ENCODE results near the gene FBXL17.
A peak's percentile ranks its signal among the peaks of the same experiment; 100 is the strongest.

FBXL17 gene

DNA sequence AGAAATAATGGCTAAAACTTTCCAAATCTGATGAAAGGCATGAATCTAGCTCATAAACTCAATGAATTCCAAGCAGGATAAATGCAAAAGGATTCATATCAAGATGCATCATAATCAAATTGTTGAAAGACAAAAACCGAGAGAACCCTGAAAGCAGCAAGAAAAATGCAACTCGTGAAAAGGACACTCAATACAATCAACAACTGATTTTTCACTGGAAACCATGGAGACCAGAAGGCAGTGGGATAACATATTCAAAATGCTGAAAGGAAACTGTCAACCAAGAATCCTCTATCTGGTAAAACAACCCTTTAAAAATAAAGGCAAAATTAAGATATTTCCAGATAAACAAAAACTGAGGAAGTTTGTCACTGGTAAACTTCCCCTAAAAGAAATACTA is 9.5 kb downstream of the FBXL17 start:
- no peak for DNase-seq

DNA sequence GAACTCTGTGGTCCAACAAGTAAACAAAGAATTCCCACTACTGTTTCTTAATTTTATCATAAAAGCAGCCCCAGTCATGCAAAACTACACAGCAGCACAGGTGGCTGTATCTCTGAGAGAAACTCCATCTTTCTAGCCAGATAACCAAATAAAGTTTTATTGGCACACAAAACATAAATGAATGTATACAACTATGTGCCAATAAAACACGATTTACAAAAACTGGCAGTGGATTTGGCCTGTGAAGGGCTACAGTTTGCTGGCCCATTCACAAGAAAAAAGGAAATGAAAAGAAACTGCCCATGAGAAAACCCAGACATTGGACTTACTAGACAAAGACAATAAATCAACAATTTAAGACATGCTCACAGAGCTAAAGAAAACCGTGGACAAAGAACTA is 10.6 kb downstream of the FBXL17 start:
- no peak for DNase-seq

DNA sequence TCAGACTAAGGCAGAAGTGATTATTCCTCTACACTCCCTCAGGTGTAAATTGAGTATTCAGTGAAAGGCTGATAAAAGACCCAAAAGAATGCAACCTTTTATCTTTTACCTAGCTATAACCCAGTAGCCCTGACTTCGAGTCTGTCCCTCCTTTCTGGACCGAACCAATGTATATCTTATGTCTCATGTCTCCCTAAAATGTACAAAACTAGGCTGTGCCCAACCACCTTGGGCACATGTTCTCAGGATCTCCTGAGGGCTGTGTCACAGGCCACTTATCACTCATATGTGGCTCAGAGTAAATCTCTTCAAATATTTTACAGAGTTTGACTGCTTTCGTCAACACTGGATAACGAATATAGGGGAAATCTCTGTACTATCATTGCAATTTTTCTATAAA is 12.7 kb downstream of the FBXL17 start:
- no peak for DNase-seq

DNA sequence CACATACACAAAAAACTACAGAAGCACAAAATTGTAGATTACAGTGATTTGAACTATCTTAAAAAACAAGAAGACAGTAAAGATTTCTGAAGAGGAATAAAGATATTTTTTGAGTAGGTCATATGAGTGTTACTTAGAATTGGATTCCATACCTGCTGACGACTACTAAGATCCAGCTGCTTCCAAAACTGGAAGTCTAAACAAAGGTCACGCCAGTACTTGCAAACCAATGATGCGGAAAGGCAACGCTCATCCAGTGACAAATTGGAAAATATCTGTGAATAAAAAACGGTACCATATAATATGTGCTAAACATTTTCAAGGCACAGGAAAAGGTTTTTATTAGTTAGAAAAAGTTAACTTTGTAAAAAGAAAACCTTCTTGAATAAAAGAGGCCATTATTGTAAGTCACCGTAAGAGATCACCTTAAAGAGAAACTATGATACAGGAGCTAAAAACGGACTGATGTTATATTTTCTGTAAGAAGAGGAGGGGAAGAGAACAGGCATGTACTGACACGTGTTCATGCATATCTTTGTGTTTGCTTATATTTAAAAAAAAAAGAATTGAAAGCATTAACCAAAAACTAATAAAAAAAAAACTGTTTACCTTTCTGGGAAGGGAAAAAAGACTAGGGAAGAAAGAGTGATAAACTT is 14.1 kb downstream of the FBXL17 start:
- DNase-seq = peak; percentile 1

DNA sequence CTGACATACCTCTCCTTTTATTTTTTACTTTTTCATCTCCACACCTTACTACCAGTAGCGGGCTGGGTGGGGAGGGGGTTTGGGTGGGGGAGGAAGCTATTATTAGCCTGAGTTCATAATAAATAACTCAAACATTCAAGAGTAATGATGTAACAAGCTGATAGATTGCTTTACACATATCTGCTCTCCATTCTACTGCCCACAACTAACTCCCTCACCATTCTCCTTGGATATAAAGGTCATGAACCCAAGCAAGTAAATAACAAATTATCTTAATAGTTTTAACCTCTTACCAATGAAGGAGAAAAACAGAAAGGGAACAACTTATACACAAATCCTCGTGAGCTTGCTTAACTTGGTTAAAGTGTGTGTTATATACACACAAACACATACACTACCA is 15.4 kb downstream of the FBXL17 start:
- DNase-seq = no peak

DNA sequence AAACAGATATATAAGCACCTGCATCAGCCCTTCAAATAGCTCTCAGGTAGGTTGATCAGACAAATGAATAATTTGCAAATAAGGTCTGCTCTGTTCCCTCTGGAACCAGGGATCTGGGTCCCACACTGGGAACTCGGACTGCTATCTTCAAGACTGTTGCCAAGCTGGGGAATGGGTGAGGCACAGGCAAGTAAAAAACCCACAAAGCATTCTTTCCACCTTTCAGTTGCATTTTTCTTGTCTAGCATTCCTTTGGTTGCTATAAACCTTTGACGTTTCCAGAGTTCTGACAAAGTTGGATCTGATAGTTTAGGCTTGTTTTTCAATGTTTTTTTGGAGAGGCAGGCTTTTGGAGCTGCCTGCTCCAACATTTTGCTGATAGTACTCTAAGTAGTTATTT is 20.1 kb downstream of the FBXL17 start:
- no peak for DNase-seq

DNA sequence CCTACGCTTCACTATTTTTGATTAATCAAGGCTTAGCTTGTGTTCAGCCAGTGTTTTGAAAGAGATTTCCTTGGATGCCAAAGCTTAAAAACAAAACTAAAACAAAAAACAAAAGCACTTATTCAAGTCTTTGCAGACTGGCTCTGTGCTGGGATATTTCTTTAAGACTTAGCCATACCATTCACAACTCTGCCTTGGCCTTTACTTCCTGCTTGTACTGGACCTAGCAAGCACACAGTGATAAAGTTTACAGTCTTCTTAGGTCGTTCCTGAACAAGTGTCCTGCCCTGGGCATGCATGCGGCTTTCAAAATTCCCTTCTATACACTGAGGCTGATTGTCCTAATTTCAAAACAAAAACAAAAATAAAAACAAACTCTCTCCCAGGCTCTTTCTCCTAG is 20.7 kb downstream of the FBXL17 start:
- no peak for DNase-seq

DNA sequence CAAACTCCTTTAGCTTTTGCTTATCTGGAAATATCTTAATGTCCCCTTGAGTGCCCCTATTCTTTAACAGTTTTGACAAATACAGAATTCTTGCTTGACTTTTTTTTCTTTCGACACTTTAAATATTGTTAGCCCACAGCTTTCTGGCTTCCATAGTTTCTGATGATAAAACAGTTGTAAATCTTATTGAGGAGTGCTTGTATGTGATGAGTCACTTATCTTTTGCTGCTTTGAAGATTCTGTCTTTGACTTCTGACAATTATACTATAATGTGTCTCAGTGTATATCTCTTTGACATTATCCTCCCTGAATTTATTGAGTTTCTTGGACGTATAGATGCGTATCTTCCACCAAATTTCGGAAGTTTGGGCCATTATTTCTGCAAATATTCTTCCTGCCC is 21.6 kb downstream of the FBXL17 start:
- no peak for DNase-seq

DNA sequence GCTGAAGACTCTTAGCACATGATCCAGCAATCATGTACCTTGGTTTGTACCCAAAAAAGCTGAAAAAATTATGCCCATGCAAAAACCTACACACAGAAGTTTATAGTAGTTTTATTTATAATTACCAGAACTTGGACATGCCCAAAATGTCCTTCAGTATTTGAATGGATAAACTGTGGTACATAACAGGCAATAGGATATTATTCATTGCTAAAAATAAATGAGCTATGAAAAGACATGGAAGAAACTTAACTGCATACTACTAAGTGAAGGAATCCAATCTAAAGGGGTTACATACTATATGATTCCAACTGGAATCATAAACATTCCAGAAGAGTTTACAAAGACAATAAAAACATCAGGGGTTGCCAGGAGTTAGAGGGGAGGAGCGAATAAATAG is 25.6 kb downstream of the FBXL17 start:
- no peak for DNase-seq

DNA sequence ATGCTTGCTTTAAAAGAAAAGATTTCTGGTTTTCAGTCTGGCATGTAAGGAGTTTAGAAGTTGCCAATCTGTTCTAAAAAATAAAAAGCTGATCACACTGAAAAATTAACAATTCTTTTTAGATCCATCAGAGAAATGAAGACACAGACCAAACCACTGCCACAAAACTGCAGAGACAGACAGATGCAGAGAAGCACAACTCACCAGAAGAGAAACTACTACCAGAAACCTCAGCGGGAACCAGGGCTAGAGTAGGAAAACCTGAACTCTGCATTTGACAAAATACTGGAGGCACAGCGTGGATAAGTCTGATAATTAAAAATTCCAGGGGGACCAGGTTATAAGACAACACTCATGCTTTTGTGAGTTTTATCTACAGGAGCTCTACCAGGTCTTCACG is 28.8 kb downstream of the FBXL17 start:
- no peak for DNase-seq

DNA sequence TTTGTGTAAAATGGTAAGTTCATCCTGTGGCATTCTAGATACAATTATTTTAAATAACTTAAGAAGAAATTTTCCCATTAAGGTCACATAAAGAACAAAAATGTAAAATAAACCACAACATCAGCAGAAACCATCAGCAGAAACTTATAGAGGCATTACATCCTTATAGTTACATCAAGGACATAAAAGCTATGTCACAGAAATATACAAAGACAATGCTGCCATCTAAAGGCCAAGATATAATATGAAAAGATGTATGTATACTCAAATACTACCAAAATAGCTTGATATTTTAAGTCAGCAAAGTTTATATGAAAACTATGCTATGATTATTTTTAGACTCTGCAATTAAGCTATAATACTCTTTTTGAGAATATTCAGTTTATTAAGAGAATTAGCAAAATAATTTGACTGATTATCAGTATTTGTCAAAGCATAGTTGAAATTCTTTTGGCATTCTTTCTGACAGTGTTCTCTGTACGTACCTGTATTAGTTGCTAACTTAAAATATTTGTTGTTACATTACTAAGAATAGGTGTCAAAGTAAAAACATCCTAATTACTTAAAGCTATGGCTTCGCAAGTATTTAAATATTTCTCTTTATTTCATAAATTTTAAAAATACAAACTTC is 36.2 kb downstream of the FBXL17 start:
- peak; percentile 18 for DNase-seq

DNA sequence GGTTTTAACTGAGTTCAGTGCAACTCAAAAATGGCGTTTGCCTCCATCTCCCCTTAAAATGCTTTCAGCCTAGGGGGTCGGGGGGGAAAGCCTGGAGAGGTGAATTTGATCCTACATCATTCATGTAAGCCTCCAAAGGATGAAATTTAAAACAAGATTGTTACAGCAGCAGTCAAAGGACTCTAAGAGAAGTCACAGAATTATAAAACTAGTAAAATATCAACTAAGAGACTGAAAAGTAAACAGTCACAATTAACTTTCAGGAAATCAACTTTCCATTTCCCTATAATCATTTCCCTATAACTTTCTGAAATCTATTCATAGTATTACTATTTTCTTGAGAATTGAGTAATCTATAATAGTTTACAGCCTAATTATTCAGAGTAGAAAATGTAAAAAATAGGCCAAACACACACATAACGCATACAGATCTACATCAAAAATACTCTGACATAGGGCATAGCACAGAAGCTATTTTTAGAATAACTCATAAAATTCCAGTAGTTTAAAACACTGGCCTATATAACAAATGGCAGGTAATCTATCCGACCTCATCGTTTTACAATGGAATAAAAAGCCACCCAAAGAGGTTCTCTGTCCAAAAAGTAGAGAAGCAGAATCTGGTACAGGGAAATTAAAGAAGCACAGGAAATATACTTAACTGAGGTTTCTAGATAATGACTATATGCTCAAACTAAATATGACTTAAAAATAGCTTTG is 37.6 kb downstream of the FBXL17 start:
- no peak for DNase-seq

DNA sequence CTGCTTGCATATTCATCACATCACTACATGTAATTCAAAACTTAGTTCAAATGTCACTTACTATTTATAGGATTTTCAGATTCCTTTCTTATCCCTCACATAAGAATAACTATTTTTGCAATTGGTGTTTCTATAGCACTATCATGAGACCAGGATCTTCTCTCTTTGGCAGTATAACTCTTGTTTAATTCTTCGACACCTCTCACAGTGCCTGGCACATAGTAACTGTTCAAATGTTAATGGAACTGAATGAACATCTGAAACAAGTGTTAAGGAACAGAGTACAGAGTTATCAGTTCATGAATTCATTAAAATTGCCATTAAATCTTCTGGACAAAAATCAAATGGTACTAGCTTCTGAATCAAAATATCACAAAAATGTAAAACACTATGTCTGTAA is 40.0 kb downstream of the FBXL17 start:
- no peak for DNase-seq

DNA sequence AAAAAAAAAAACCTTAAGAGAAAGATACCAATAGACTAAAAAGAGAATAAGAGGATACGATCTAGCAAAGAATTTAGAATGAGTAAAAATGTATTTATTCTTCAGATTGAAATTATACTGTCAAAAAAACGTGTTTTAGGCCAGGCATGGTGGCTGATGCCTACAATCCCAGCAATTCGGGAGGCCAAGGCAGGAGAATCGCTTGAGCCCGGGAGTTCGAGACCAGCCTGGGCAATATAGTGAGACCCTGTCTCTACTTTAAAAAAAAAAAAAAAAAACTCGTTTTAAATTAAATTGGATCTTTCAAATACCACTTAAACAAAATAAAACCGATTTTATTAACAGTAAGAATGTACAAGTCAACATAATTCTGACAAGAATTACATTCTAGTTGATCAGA is 41.8 kb downstream of the FBXL17 start:
- DNase-seq = no peak

DNA sequence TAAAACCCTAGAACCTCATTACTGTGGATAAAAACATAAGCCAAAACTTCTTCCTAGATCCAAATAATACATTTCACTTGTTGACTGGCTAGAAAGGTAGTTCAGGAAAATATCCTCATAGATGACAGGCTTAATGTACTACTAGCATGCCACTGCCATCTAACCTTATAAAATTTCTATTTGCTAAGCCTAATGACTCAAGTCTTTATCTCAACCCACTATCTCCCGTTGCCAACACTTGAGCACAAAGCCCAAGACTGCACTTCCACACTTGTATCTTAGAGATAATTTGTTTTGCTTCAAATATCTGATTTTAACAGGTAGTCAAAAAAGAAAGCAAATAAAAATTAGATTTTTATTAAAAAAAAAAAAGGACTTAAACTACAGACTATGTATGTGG is 42.7 kb downstream of the FBXL17 start:
- no peak for DNase-seq

DNA sequence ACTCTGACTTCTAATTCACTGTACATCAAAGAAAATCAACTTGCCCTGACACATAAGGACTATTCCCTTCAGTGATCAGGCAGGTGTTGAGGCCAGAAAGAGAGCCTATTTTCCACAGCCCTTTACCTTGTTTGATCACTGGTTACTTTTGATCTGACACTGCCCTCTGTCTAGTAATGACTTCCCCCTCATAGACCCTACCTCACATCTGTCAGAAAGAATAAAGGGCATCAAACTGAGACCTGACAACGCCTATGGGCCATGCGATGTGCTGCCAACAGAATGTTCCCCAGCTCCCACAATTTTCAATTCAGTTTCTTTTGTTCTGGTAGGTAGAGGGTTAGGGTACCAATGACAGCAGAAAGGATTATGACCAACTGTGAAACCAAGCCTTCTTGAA is 47.7 kb downstream of the FBXL17 start:
- DNase-seq = no peak

DNA sequence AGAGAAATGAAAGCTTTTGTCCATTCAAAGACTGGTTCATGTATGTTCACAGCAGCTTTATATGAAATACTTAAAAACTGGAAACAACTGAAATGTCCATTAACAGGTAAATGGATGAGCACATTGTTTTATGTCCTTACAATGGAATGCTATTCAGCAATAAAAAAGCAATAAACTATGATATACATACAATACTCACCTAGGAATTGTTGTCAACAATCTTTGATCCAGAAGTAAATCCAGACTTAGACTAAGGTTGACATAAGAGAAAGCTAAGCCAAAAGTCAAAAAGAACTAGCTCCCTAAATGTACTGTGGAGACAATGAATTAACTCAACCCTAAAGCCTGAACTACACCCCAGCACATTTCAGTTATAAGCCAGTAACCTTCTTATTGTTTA is 54.9 kb downstream of the FBXL17 start:
- no peak for DNase-seq

DNA sequence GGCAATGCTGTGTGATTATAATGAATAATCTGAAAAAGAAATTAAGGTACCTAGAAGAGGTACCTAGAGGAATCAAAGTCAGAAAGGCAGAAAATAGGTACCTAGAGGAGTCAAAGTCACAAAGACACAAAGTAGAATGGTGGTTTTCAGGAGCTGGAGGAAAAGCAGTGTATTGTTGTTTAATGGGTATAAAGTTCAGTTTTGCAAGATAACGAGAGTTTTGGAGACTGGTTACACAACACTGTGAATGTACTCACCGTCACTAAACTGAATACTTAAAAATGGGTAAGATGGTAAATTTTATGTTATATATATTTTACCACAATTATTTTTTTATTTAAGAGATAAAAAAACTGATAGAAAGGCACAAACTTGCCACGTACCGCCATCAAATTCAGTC is 57.0 kb downstream of the FBXL17 start:
- DNase-seq = no peak

DNA sequence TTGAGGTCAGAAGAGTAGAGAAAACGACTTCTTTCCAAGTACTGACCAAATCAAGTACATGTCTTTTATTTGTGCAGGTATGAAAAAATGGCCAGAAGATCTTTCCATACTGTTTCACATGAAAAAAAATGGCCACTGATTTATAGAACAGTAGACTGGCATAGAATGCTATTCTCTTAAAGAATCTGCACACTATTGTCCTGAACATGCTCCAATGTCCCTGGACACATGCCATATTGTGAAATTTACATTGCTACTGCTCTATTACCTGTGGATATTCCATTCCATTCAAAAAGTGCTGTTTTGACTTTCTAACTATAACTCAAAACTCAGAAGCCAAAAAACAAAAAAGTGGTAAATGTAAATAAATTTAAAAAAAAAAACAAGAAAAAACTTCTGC is 60.6 kb downstream of the FBXL17 start:
- no peak for DNase-seq

DNA sequence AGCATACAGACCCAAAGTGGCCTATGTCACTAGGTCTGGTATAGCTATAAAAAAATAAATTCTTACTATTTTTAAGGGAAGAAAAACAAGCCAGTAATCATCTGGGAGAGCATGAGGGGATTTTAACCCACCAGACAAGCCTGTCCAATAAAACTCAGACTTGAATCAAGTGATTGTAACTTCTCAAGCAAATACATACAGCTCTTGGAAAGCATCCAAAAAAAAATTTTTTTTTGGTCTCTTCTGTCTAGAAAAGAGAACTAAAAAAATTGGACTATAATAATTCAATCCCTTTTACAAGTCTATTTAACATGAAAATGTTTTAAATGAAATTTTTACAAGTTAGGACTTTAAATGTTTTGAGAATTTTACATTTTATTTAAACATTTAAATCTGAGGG is 61.7 kb downstream of the FBXL17 start:
- no peak for DNase-seq

DNA sequence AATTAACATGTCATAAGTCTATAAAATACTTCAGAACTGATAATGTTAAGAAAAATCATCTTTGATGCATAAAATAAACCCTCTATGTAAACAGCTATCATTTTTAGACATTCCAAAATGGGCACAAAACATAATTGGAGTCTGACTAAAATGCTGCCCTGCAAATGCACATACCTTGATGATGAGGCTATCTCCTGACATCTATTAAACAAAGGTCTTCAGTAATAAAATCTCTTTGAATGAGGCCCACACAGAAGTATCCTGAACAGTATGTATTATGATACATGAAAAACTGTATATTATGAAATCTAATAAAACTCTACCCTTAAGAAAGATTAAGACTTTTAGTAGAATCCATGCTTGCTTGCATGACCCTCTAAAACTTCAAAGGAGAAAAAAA is 66.1 kb downstream of the FBXL17 start:
- DNase-seq = no peak

DNA sequence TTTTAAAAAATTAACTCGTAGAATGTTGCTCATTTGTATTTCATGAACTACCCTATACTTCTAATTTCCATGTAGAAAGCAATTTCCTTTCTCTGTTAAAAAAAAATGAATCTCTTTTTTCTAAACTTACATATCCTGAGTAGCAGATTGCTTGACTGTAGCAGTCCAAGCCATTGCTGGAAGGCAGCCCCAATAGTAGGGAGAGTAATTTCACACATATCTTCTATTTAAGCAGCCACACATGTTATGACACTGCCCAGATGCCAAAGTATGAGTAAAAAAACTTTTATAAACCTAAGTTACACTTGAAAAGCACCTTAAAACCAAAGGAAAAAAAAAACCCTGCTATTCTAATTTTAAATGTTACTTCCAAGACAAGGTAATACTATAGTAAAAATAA is 69.6 kb downstream of the FBXL17 start:
- no peak for DNase-seq

DNA sequence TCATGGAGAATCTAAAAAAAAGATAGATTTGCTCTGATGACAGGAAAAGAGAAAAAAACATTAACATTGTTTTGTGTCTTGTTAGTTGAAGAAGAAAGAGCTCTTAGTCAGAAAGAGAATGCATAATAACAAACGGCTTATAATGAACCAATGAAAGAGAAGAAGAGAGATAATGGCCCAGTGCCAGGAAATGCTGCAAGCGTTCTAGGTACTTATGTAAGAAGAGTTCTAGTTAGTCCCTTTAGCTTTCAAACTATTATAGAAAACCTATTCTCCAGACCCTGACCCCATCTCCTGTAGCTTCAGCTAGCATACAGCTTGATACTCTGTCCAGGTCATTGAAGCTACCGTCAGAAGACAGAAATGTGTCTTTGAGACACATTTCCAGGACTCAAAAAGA is 70.2 kb downstream of the FBXL17 start:
- no peak for DNase-seq

DNA sequence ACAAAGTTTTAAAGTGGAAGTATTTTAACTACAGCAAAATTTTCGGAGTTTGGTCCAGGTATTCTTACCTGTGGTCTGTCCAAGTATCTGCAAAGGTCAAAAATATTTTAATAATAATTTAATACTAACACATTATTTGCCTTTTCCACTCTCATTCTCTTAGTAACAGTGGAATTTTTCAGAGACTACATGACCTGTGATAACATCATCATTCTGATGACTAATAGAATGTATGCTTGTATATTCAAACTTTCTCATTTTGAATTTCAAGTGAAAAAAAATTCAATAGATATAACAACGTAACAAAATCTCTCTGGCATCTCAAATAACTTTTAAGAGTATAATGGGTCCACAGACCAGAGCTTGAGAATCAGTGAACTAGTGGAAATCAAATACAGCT is 78.3 kb downstream of the FBXL17 start:
- DNase-seq = no peak

DNA sequence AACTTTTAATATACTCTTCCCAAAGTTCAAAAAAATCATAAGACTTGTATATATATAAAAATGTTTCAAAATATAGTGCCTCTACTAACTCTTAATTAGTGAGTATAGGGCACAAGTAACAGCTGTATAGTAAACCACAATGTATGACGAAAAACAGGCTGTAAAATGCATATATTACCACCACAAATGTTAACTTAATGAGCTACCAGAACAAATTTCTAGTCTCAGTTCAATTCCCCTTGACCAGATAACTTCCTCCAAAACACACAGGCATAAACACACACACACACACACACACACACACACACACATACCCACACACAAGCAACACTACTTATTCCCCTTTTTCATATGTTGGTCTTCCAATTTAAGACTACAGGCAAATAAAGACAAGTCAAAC is 78.8 kb downstream of the FBXL17 start:
- no peak for DNase-seq

Data from NCI-H345 (cell line).